LNCAP (cell line): ENCODE data around the gene HSPG2.

Source experiments
- TF ChIP-seq, protein P1 (sequence below): fragments of 450-650 bp; IDR thresholded peaks from 2 replicates; pipeline ENCODE4 v1.5.1; 2017; ENCODE audit warnings: mild to moderate bottlenecking

The HSPG2 gene

DNA sequence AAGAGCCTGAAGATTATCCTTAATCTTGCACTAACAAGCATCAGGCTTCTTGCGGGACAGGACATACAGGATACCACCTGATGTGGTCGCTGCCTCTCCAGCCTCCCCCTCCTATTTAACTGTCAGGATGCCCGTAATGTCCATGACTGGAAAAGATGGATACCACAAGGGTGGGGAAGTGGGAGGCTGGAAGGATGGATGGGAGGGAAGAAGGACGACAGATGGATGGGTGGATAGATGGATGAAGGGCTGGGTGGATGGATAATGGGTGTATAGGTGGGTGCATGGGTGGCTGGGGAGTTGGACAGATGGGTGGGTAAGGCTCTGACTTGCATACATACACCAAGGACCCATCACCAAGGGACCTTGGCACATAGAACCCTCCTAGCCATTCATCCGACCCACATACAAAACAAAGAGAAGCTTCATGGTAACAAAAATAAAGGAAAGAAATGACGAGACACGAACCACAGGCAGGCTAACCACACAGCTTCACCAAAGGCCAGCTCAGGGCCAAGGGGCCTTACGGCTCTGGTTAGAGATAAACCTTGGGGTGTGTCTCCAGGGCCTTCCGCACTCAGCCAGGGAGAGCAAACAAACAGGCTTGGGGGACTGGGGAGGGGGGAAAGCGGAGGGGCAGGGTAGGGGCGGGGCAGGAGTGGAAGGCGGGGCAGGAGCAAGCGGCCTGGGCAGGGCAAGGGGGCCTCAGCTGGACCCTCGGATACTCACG is 50.5 kb downstream of the HSPG2 start:
- TF ChIP-seq, protein P1, sequence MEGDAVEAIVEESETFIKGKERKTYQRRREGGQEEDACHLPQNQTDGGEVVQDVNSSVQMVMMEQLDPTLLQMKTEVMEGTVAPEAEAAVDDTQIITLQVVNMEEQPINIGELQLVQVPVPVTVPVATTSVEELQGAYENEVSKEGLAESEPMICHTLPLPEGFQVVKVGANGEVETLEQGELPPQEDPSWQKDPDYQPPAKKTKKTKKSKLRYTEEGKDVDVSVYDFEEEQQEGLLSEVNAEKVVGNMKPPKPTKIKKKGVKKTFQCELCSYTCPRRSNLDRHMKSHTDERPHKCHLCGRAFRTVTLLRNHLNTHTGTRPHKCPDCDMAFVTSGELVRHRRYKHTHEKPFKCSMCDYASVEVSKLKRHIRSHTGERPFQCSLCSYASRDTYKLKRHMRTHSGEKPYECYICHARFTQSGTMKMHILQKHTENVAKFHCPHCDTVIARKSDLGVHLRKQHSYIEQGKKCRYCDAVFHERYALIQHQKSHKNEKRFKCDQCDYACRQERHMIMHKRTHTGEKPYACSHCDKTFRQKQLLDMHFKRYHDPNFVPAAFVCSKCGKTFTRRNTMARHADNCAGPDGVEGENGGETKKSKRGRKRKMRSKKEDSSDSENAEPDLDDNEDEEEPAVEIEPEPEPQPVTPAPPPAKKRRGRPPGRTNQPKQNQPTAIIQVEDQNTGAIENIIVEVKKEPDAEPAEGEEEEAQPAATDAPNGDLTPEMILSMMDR = no peak

DNA sequence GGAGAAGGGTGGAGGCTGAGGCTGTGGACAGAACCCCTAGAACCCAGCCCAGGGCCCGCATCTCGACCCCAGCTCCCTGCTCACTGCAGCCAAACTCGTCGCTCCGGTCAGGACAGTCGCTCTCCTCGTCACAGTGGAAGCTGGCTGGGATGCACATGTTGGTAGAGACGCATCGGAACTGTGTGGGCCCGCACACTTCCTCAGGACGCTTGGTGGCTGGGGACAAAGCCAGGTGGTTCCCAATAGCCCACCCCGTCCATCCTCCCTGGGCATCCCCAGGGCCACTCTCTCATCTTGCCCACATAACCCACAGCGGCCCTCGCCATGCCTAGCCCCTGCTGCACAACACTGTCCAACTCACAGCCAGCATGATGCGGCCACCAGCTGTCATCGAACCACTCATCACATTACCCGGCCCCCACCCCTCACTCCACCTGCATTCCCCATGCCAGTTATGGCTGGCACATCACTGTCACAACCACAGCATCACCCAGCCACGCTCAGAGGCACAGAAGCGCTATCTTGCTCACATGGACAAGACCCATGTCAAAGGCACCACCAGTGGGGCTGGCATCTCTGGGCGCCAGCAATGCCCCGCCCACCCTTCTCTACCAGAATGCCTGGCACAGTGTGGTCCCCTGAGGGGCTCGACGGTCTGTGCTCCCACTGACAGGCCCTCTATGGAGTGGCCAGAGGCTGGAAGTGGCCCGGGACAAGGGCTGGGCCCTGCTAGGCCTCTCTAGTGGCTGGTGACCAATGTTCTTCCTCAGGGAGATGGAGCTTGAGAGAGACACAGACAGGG is 51.7 kb downstream of the HSPG2 start:
- TF ChIP-seq, protein P1 = no peak

DNA sequence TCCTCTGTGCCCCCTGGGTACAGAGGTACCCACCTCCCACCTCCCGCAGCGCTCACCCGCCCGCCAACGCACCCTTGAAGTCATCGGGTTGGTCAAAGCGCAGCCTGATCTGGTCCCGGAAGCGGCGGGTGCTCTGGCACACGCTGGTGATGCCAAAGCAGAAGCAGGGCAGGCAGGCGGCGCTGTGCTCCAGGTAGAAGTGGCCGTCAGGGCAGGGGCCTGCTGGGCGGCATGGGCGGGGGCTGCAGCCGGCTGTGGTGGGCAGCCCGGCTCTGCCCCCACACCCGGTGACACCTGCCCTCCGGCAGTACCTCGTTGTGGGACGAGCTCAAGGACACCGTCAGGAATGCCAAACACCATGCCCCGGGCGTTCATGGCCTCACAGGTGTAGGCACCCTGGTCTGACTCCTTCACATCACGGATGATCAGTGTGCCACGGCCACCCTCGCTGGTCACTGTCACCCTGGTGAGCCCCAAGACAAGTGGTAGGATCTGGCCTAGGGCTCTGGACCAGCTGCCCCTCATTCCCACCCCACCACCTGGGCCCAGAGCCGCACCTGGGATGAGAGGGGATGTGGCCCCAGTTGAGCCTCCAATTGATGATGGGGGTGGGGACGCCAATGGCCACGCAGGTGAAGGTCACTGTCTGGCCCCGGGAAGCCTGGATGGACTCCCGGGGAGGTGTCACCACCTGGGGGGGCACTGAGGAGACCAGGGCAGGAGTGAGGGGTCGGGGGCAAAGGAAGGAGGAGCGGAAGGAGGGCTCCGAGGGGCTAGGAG is 52.5 kb downstream of the HSPG2 start:
- TF ChIP-seq, protein P1 = no peak

DNA sequence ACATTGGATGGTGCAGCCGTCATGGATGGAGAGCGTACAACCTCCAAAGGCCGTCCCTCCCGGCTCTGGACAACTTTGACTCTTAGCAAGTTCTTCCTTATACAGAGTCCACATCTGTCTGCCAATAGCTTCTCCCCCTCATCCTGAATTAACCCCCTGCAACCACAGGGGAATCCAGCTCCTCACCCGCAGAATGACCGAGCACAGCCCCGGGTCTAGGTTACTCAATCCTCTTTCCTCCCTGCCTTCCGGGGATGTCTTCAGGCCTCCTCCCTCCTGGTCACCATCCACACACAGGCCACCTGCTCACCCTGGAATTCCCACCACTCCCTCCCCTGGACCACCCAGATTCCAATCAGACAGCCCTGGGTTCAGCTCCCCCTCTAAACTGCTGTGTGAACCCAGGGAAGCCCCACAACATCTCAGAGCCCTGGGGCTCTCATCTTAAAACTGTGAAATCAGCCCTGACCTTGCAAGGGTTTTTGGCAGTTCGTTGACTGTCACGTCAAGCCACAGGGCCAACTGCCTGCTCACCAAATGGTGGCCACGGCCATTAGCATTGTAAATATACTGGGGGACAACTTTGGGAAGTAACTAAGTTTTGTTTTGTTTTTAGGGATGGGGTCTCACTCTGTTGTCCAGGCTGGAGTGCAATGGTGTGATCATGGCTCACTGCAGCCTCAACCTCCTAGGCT is 54.2 kb downstream of the HSPG2 start:
- TF ChIP-seq, protein P1 = no peak

DNA sequence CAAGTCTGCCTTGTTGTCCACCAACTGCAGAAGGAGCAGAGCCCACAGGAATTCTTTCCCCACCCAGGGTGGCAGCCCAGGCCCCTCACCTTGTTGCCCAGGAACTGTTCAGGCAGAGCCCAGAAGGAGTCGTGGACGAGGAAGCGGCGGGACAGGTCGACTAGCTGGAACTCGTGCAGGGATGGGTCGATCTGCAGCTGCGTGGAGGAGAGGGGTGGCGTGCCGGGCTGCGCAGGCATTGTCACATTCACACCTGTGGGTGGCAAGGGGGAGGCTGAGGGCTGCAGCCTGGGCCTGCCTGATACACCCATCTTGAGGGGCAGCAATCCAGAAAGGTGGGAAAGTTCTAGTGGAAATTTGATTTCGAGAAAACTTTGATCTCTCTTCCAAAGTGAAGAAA is 55.9 kb downstream of the HSPG2 start:
- TF ChIP-seq, protein P1 = no peak

DNA sequence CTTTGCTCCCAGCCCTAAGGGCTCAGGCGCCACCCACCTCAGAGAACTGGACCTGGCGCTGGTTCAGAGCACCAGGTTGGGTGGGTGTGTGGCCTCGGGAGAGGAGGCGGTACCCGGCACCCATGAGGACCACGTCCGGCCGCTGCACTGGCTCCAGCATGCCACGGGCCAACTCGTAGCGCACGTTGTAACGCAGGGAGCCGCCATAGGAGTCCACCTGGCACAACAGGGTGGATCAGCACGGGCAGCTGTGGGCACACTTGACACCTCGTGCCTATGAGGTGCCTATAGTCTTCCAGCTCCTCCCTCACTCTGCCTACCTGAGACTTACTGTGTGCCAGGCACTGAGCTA is 56.5 kb downstream of the HSPG2 start:
- TF ChIP-seq, protein P1 = no peak
